GM21447 (cell line): ENCODE results near the gene PRR16.

ENCODE experiments used
- ATAC-seq: cut with Tn5 transposase; IDR thresholded peaks from one replicate; pipeline ENCODE4 v1.9.1; 2021; ENCODE audit not compliant: unreplicated experiment

The PRR16 gene

DNA sequence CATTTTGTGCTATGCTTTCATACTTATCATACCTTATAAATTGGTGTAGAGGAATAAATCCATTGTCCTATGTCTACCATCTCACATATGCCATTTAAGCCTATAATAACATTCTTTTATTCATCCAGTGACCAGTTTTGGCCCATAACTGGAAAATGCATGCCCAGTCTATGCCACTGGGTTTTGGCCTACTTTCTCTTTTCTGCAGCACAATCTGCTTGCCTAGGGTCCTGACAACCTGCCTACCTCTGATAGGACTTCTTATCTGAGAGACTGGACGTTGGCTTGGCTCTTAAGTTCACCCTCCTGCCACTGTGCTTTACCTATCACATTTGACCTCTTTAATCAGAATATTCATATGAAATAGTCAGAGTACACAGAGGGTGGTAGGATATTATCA is 103.0 kb downstream of the PRR16 start:
- no peak for ATAC-seq

DNA sequence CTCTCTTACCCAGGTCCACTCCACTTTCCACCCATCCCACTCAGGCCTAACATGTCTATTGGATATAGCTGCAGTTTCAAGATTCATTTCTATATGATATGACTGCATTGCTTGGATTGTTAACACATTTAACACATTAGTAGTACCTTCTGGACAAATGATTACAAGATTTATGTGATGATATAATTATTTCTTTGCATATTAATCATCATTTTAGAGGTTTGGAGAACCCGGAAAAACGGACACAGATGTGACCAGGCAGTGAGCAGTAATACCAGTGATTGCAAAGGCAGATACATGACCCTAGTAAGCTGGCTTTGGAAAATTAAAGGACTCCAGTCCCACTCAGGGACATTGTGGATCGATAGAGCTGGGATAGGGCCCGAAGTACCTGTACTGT is 103.8 kb downstream of the PRR16 start:
- no peak for ATAC-seq

DNA sequence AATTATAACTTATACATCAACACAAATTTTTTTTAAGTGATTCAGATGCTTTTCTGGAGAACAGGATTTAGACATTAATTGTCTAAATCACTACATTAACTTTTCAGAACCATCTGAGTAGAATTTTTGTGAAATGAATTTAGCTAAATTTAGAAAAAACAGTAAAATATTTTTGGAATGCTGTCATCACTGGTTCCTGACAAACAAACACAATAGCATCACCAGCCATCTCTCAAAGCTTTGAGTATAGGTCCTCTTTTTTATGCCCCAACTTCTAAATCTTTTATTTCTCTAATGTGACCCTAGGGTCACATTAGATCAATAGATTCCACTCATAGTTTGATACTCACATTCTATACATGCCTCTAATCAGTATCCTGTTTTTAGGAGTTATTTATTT is 104.6 kb downstream of the PRR16 start:
- ATAC-seq: no peak

DNA sequence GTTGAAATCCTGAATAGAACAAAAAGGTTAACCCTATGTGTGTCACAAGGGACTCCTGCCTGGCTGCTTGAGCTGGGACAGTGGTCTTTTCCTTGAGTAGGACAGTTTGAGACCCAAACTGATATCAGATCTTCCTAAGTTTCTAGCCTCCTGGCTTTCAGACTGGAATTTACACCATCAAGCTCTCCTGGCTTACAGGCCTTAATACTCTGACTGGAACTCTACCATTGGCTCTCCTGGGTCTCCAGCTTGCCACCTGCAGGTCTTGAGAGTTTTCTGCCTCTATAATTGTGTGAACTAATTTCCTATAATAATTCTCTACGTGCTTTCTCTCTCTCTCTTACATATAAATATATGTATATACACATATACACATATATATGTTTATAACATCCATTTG is 112.5 kb downstream of the PRR16 start:
- no peak for ATAC-seq

DNA sequence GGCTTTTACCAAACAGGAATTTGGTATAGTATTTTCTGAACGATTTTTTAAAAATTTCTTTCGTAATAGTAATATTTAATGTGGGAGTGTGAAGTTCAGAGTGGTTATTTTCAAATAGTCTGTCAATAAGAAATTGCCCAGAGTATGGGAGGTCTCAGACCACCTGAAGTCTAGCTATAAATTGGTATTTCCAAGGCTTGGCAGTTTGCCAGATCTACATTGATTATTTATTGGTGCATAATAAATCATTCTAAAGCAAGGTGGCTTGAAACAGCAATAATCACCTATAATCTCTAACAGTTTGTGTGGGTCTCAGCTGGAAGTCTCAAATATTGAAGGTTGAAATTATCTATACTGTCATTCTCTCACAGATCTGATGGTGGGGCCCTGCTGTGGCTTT is 118.5 kb downstream of the PRR16 start:
- no peak for ATAC-seq

DNA sequence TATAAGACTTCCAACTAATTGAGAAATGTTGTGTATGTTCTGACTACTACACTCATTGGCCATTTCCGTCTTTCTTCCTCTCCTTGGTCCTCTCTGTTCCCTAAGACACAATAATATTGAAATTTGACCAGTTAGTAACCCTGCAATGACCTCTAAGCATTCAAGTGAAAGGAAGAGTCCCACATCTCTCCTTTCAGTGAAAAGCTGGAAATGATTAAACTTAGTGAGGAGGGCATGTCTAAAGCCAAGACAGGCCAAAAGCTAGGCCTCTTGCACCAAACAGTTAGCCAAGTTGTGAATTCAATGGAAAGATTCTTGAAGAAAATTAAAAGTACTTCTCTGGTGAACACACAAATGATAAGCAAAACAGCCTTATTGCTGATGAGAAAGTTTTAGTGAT is 122.5 kb downstream of the PRR16 start:
- no peak for ATAC-seq

DNA sequence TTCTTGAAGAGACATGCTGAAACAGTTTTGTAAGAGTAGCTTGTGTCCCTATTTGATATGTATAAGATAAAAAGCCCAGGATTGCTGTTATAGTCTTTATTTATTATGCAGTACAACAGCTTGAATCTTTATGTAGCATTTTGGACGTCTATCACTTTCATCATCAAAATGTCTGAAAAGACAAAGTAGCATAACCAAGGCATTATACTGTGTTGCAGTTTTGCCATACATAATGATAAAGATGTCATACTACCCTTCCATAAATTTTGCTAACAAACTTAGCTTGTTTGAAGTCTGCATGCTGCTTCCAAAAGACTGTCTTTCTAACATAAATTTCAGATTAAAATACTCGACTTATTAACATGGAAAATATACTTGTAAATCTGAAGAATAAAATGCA is 127.8 kb downstream of the PRR16 start:
- no peak for ATAC-seq

DNA sequence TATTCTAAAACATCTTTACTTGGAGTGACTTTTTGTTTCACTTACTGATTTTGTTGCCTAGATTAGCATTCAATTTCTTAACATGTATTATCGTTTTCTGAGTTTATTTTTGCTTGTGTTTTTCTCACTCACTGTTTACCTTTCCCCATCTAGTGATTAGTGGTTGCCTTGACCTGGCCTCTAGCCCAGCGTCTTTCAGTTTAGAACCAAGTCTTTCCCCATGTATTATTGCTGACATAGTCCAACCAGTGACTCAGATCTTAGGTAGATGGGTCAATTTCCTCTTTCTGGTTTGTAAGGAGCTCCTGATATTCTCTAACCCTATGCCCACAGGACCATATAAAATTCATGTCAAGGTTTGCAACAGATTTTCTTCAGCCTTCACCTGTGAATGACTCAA is 135.5 kb downstream of the PRR16 start:
- ATAC-seq: no peak

DNA sequence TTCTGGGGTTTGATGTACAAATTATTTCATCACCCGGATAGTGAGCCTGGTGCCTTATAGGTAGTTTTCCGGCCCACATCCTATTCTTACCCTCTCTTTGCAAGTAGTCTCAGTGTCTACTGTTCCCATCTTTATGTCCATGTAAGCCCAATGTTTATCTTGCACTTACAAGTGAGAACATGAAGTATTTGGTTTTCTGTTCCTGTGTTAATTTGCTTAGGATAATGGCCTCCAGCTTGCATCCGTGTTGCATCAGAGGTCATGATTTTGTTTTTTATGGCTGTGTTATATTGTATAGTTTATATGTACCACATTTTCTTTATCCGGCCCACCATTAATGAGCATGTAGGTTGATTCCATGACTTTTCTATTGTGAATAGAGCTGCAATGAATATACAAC is 136.5 kb downstream of the PRR16 start:
- no peak for ATAC-seq

DNA sequence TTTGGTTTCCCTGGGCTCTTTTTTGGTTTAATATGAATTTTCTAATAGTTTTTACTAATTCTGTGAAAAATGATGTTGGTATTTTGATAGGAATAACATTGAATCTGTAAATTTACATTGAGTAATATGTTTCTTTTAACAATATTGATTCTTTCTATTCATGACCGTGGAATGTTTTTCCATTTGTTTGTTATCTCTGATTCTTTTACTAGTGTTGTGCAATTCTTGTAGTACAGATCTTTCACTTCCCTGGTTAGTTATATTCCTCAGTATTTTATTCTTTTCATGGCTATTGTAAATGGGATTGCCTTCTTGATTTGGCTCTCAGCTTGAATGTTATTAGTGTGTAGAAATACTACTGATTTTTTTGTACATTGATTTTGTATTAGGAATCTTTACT is 137.9 kb downstream of the PRR16 start:
- no peak for ATAC-seq

DNA sequence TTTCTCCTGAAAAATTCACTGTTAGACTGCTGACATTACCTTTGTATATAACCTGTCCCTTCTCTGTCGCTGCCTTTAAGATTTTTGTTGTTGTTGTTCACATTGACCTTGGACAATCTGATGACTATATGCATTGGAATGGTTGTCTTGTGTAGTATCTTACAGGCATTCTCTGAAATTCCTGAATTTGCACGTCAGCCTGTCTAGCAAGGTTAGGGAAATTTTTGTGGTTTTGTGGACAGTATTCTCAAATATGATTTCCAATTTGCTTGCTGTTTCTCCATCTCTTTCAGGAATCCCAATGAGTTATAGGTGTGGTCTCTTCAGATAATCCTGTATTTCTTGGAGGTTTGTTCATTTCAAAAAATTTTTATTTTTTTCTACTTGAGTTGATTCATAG is 140.8 kb downstream of the PRR16 start:
- ATAC-seq: no peak

DNA sequence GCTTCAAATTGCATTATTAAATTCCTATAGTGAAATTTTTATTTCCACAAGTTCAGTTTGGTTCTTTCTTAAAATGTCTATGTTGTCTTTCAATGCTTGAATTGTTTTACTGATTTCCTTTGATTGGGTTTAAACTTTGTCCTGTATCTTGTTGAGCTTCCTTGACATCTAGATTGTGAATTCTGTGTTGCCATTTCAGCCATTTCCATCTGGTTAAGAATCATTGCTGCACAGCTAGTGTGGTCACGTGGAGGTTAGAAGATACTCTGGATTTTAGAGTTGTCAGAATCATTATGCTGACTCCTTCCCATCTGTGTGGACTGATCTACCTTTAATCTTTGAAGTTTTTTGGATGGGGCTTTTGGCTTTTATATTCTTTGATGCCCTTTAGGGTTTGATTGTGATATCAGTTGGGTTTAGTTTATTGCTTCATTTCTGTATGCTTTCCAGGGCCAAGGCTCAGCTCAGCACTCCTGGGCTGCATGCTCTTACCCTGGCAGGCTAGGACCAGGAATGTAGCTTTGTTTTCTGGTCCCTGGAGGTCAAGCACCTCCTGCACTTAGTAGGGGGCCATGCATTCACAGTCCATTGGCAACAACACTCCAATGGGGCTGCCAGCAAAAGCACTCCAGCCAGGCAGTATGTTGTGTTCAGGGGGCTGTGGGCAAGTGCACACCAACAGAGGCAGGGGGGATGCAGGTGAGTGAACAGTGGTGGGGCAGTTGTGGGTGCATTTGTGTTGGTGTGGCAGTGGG is 141.4 kb downstream of the PRR16 start:
- no peak for ATAC-seq

DNA sequence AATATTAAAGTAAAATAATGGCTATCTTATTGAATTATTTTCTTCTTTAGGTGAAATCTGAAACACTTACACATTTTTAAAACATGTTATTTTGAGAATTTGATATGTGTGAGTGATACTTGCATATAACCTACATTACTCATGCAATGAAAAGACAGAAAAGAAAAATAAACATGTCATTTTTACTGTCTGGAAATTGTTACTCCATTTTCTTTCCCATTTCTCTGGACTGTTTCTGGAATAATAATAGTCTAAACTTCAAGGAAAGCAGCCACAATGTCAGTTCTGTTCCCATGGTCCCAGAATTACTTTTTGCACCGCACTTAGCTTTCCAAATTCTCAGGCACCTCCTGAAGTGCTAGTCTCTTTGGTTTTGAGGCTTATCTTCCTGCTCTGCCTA is 145.5 kb downstream of the PRR16 start:
- ATAC-seq: no peak

DNA sequence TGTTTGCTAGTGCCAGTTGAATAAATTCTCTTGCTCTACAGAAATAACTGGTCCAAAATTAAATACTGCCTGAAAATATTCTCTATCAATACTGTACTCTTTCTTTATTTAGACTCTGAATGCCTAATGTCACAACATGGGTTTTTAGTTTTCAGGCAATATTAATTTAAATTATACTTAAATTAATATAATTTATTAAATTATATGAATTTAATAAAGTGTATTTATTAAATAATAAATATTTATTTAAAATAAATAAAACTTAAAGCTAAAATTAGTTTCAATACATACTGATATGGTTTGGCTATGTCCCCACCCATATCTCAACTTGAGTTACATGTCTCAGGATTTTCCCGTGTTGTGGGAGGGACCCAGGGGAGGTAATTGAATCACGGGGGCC is 146.0 kb downstream of the PRR16 start:
- no peak for ATAC-seq

DNA sequence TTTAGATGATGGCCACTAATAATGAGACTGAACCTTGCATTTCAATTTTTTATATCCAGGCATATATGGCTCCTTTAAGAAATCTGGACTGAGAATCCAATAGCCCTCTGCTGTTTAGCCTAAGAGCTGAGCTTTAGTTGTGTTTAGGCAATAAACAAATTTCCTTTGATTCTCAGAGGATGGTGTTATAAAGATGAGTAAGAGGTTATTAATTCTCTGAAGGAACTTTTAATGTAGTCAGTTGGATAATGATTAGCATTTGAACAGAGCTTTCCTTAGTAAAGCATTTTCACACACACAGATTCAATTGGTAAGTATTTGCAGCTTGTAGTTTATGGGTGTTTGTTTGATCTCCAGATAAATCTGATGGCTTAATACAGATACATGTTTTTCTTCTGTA is 149.6 kb downstream of the PRR16 start:
- ATAC-seq: no peak

DNA sequence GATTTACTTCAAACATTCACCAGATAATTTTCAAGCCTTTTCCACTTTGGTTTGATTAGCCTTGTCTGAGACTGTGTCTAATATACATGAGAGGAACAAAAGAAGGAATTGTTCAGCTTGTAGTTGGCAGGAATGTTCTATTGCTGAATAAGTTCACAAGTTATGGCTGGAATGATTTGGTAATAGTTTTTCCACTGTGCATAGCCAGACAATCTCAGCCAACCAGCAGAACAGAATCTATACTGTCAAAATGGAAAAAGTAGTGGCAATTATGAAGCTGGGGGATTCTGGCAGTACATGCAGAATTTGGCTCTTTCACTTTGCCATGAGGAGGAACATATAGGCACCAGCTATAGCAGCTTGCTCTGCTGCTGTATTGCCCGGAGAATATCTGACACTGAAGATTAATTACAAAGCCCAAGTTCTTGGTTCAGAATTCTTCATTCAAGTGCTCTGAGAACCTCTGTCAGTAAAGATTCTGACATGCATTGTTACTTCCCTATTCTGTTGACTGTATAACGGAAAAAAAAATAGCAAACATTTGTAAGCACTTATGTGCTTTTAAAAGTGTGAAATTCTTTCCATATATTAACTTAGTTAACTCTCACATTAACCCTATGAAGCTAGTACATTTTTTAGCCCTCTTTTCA is 150.6 kb downstream of the PRR16 start:
- ATAC-seq: no peak

DNA sequence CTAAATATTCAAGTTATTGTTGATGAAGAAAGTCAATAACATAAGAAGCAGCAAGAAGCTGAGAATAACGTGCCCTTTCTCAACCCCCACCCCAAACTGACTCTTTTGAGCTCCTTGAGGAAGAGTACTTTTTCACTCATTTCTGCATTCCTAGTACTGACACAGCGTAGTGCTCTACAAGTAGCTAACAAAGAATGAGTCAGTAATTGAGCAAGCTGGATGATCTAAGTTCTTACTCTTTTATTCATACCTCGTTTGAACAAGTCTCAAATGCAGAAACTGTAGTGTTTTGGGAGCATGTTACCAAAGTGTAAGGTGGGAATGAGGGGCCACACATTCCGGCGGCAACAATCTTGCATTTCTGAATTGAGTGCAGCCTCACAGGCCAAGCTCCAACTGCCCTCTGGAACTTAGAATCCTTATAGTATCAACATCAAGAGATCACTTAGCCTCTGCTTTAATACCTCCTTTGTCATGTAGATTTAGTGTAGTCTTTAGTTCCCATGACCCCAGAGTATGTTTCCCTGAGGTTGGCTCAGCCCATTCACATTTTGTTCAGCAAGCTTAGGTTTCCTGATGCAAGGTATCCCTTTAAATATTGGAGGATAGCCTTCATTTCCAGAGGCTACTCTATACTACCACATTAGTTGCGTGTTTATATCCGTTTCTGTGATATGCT is 152.0 kb downstream of the PRR16 start:
- no peak for ATAC-seq

DNA sequence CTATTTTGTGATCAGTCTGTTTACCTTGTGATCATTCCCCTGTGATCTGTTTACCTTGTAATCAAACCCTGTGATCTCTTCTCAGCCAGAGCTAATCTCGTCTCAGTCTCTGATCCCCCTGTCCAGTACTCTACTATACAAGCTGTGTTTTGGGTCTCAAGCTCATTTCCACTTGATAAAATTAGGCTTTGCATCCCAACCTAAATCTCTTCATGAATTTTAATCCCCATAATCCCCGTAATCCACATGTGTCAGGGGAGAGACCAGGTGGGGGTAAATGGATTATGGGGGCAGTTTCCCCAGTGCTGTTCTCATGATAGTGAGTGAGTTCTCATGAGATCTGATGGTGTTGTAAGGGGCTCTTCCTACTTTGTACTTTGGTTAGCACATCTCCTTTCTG is 157.2 kb downstream of the PRR16 start:
- no peak for ATAC-seq

DNA sequence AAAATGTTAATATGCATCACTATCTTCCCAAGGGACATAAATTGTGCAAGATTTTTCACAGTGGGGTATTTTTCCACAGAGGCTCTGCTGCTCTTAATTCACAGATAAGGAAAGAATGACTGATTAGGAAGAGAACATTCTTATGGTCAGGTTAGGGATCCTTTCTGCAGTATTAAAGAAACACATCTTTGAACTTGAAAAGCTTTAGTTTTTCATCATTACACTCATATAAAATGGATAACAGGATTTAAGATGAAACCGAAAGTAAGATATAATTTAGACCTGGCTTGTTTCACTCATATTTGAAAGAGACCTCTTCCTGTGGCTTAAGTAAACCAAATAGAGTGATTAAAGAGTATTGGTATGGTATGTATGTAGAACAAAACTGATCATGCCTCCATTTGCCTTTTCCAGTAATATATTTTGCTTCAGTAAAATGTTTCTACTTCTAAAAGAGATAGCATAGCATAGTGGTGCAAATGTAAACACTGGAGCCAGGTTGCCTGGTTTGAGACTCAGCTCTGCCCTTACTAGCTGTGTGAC is 160.0 kb downstream of the PRR16 start:
- ATAC-seq: no peak

DNA sequence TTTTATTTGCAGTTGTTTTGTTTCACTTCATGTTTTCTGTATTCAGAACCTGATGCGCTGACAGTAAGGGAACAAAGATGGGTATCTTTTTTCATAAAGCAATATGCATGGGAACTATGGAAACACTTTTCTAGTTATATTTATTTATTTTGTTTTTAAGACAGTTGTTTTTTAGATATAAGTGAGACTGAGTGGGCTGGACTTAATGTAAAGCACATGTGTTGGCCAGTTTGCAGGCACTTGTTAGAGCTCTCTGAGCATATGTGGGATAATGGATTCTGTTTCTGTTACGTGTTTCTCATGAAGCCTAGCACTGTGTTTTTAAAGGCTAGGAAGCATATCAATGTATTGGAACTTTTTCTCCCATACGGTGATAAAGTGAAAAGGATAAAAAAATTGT is 164.1 kb downstream of the PRR16 start:
- ATAC-seq: no peak

DNA sequence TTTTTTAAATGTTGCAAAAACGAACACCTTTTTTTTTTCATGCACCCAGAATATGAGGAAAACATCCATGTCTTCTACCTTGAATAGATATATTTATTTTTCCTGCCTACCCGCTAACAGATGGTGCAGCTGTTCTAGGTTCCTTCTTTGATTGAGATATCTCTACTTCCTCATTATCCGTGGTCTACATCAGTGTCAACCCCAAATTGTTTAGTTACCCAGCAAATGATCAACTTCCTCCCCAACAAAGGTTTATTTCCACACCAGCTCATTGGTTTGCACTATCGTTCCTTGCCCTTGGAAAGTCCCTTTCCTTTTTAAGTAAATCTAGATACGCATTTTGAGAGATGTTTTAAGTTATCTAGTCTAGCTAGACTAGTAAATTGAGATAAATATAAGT is 166.4 kb downstream of the PRR16 start:
- no peak for ATAC-seq

DNA sequence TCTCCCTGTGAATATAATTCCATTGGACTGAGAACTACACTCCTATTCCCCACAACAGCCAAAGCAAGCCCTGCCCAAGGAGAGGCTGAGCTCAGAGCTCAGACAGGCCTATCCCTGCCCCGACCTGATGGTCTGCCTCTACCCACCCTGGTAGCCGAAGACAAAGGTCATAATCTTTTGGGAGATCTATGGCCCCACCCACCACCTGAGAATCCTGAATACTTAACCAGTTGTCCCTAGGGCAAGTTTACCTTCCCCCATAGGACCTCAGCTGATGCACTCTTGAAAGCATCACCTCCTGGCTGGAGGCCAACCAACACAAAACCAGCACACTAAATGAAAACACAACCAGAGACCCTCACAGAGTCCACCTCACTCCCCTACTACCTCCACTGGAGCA is 167.5 kb downstream of the PRR16 start:
- ATAC-seq: no peak
